Dedifferentiated amniotic fluid mesenchymal stem cell (primary cell): ENCODE data around the gene FKBP11.

Experiments
- DNase-seq: peaks from one replicate; pipeline ENCODE4 v3.0.0-alpha.2; 2016; ENCODE audit errors: extremely low spot score

Gene FKBP11

GRCh38 chr12:48956279-48957140, 31.2 kb upstream of the FKBP11 start:
- DNase-seq, result peak; percentile 97

GRCh38 chr12:48954841-48955501, 29.7 kb upstream of the FKBP11 start:
- DNase-seq, result no peak

GRCh38 chr12:48954061-48954460, 28.8 kb upstream of the FKBP11 start:
- DNase-seq, result no peak

GRCh38 chr12:48952691-48953090, 27.4 kb upstream of the FKBP11 start:
- DNase-seq, result no peak

- no peak for DNase-seq
These were observed 22.4 kb upstream of the FKBP11 start for GRCh38 chr12:48947727-48948126.

GRCh38 chr12:48946943-48947342, 21.7 kb upstream of the FKBP11 start:
- no peak for DNase-seq

GRCh38 chr12:48946205-48946604, 20.9 kb upstream of the FKBP11 start:
- DNase-seq, result no peak

GRCh38 chr12:48943221-48943620, 17.9 kb upstream of the FKBP11 start:
- no peak for DNase-seq

GRCh38 chr12:48940181-48940580, 14.9 kb upstream of the FKBP11 start:
- DNase-seq, result no peak

GRCh38 chr12:48938805-48939204, 13.5 kb upstream of the FKBP11 start:
- no peak for DNase-seq

GRCh38 chr12:48937170-48937569, 11.9 kb upstream of the FKBP11 start:
- DNase-seq, result no peak

- DNase-seq, result peak; percentile 74
These were observed 11.2 kb upstream of the FKBP11 start for GRCh38 chr12:48936379-48936979.

- DNase-seq, result no peak
These were observed 9.0 kb upstream of the FKBP11 start for GRCh38 chr12:48934312-48934706.

GRCh38 chr12:48933664-48934311, 8.5 kb upstream of the FKBP11 start:
- DNase-seq, result no peak

- no peak for DNase-seq
These were observed 7.6 kb upstream of the FKBP11 start for GRCh38 chr12:48932878-48933277.

- no peak for DNase-seq
These were observed 5.2 kb upstream of the FKBP11 start for GRCh38 chr12:48930475-48930874.

GRCh38 chr12:48929551-48929950, 4.3 kb upstream of the FKBP11 start:
- DNase-seq, result no peak

GRCh38 chr12:48927261-48927660, 2.0 kb upstream of the FKBP11 start:
- DNase-seq, result peak; percentile 40

GRCh38 chr12:48924617-48925303, 532 bp downstream of the FKBP11 start:
- DNase-seq, result no peak

- DNase-seq, result no peak
These were observed 2.2 kb downstream of the FKBP11 start for GRCh38 chr12:48923117-48923516.

- no peak for DNase-seq
These were observed 7.3 kb downstream of the FKBP11 start for GRCh38 chr12:48917857-48918537.
